Mesenchymal stem cell (in vitro differentiated cells and primary cell): ENCODE measurements around the gene LIMS1.

Source experiments
- DNase-seq: peaks from one replicate; pipeline ENCODE4 v3.0.0-alpha.2; 2013
- H2AFZ ChIP-seq: one replicate; pipeline ENCODE4 v1.6.1; 2013; ENCODE audit warnings: low read depth, mild to moderate bottlenecking, control low read depth, inconsistent platforms, low read length, moderate library complexity
- H2AK5ac ChIP-seq: 2 replicates; pipeline ENCODE4 v1.6.1; 2013; ENCODE audit warnings: low read length, moderate library complexity, mild to moderate bottlenecking, inconsistent platforms; ENCODE audit not compliant: severe bottlenecking
- H2BK120ac ChIP-seq: one replicate; pipeline ENCODE4 v1.6.1; 2013; ENCODE audit warnings: low read depth, mild to moderate bottlenecking, inconsistent platforms, low read length, moderate library complexity
- H2BK12ac ChIP-seq, 2 experiments: one replicate each; pipeline ENCODE4 v1.6.1; 2013; ENCODE audit warnings: inconsistent platforms in 2 of 2, low read length in 2 of 2, mild to moderate bottlenecking in 2 of 2, moderate library complexity in 2 of 2, control low read depth in 1 of 2
- H2BK15ac ChIP-seq: one replicate; pipeline ENCODE4 v1.6.1; 2013; ENCODE audit warnings: mild to moderate bottlenecking, low read depth, inconsistent platforms; ENCODE audit not compliant: poor library complexity, severe bottlenecking
- H2BK5ac ChIP-seq: 2 replicates; pipeline ENCODE4 v1.6.1; 2013; ENCODE audit warnings: low read depth, mild to moderate bottlenecking, low read length, control low read depth, inconsistent platforms; ENCODE audit not compliant: poor library complexity, severe bottlenecking
- H3K14ac ChIP-seq, 2 experiments: one replicate each; pipeline ENCODE4 v1.6.1; 2013; ENCODE audit warnings: inconsistent platforms in 2 of 2, low read length in 2 of 2, control low read depth in 1 of 2, mild to moderate bottlenecking in 1 of 2, moderate library complexity in 1 of 2
- H3K18ac ChIP-seq, 2 experiments: one replicate each; pipeline ENCODE4 v1.6.1; 2013; ENCODE audit warnings: inconsistent platforms in 2 of 2, low read length in 2 of 2, control low read depth in 1 of 2, low read depth in 1 of 2, mild to moderate bottlenecking in 1 of 2
- H3K23ac ChIP-seq, 2 experiments: one replicate each; pipeline ENCODE4 v1.6.1; 2013; ENCODE audit warnings: inconsistent platforms in 2 of 2, low read length in 2 of 2, mild to moderate bottlenecking in 2 of 2, moderate library complexity in 2 of 2, control low read depth in 1 of 2
- H3K27ac ChIP-seq: 2 replicates; pipeline ENCODE4 v1.5.1; 2013; ENCODE audit warnings: mild to moderate bottlenecking, moderate library complexity, low read length, control low read depth, inconsistent platforms; ENCODE audit not compliant: poor library complexity, severe bottlenecking
- H3K27me3 ChIP-seq, 2 experiments: 2 replicates each; pipeline versions ENCODE4 v1.6.1 to v1.7.0; 2013; ENCODE audit warnings: low read length in 2 of 2, mild to moderate bottlenecking in 2 of 2, moderate library complexity in 2 of 2, control low read depth in 1 of 2, inconsistent platforms in 1 of 2; ENCODE audit not compliant: control insufficient read depth in 1 of 2, insufficient read depth in 1 of 2
- H3K36me3 ChIP-seq, 2 experiments: 2 replicates each; pipeline versions ENCODE4 v1.6.1 to v1.7.0; 2013; ENCODE audit warnings: low read length in 2 of 2, control low read depth in 1 of 2, inconsistent platforms in 1 of 2, low read depth in 1 of 2, mild to moderate bottlenecking in 1 of 2; ENCODE audit not compliant: insufficient read depth in 2 of 2, control insufficient read depth in 1 of 2
- H3K4ac ChIP-seq, 2 experiments: one replicate each; pipeline ENCODE4 v1.6.1; 2013; ENCODE audit warnings: inconsistent platforms in 2 of 2, low read length in 2 of 2, mild to moderate bottlenecking in 2 of 2, moderate library complexity in 2 of 2, control low read depth in 1 of 2, low read depth in 1 of 2
- H3K4me1 ChIP-seq: 2 replicates; pipeline ENCODE4 v1.6.1; 2013; ENCODE audit warnings: low read depth, low read length, control low read depth; ENCODE audit not compliant: control insufficient read depth, insufficient read depth
- H3K4me2 ChIP-seq: 2 replicates; pipeline ENCODE4 v1.6.1; 2013; ENCODE audit warnings: low read length, mild to moderate bottlenecking, inconsistent platforms; ENCODE audit not compliant: poor library complexity, severe bottlenecking
- H3K4me3 ChIP-seq, 2 experiments: 2 replicates each; pipeline versions ENCODE4 v1.5.1 to v1.7.0; 2013; ENCODE audit warnings: low read length in 2 of 2, mild to moderate bottlenecking in 2 of 2, control low read depth in 1 of 2, low read depth in 1 of 2; ENCODE audit not compliant: insufficient read depth in 1 of 2
- H3K79me1 ChIP-seq: replicated peaks from 2 replicates; pipeline ENCODE4 v1.6.1; 2013; ENCODE audit warnings: mild to moderate bottlenecking, control low read depth, low read length, inconsistent platforms; ENCODE audit not compliant: poor library complexity, severe bottlenecking
- H3K9ac ChIP-seq: 2 replicates; pipeline ENCODE4 v1.7.0; 2013; ENCODE audit warnings: mild to moderate bottlenecking, low read length, moderate library complexity
- H3K9me3 ChIP-seq: 2 replicates; pipeline ENCODE4 v1.7.0; 2013; ENCODE audit warnings: mild to moderate bottlenecking, low read length; ENCODE audit not compliant: control insufficient read depth
- H4K8ac ChIP-seq: one replicate; pipeline ENCODE4 v1.6.1; 2013; ENCODE audit warnings: inconsistent platforms, mild to moderate bottlenecking, low read length, moderate library complexity
- H4K91ac ChIP-seq: one replicate; pipeline ENCODE4 v1.6.1; 2013; ENCODE audit warnings: mild to moderate bottlenecking, low read length, inconsistent platforms
- WGBS: methylation state at CpG from one replicate; pipeline ENCODE4 v1.1.7; 2013; ENCODE audit warnings: mixed read lengths; 5-methylcytosine and 5-hydroxymethylcytosine counted together

The LIMS1 gene

DNA sequence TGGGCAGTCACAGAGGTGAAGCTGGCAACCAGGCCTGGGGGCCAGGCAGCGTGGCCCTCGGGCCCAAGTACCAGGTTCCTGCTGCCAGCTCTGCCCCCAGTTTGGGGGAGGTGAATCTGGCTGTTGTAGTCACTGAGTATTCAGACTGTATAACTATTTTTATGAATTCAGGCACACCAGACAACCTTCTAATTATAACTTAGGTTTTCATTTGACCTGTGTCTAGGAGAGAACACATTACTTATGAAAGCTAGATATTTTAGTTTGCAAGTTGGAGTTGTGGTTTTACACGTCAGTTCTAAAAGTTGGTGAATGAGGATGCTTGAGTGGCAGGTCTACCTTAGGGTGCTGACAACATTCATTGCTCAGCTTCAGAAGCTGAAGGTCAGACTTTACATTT, 71.7 kb downstream of the LIMS1 start:
- H3K4me3 ChIP-seq, result no peak overlapping the region
- H3K27me3 ChIP-seq, result no peaks in the 10 kb centered on the region
- H2AFZ ChIP-seq, result no peak overlapping the region
- H3K18ac ChIP-seq, result no peak overlapping the region
- no peak overlapping the region for H2BK120ac ChIP-seq
- H3K36me3 ChIP-seq, result peaks cover 6 to 8% of the 10 kb centered on the region in 2 experiments
- WGBS, result 100% methylated on average over 1 of the region's 3 CpGs
- no peak overlapping the region for H3K4ac ChIP-seq
- no peak overlapping the region for H3K9ac ChIP-seq
- no peak overlapping the region for H3K4me2 ChIP-seq
- H2AK5ac ChIP-seq, result peak overlapping the region; percentile 5
- H4K91ac ChIP-seq, result no peak overlapping the region
- peaks cover 12% of the 10 kb centered on the region for H3K4me1 ChIP-seq
- H3K27ac ChIP-seq, result no peak overlapping the region
- peak overlapping the region; percentile 45 for H4K8ac ChIP-seq
- H3K9me3 ChIP-seq, result no peaks in the 10 kb centered on the region
- H2BK15ac ChIP-seq, result no peak overlapping the region
- no peaks in the 10 kb centered on the region for H3K79me1 ChIP-seq
- H2BK12ac ChIP-seq, result no peak overlapping the region
- no peak overlapping the region for H3K23ac ChIP-seq
- H3K14ac ChIP-seq, result no peak overlapping the region
- DNase-seq, result no peak
- H2BK5ac ChIP-seq, result no peak overlapping the region

DNA sequence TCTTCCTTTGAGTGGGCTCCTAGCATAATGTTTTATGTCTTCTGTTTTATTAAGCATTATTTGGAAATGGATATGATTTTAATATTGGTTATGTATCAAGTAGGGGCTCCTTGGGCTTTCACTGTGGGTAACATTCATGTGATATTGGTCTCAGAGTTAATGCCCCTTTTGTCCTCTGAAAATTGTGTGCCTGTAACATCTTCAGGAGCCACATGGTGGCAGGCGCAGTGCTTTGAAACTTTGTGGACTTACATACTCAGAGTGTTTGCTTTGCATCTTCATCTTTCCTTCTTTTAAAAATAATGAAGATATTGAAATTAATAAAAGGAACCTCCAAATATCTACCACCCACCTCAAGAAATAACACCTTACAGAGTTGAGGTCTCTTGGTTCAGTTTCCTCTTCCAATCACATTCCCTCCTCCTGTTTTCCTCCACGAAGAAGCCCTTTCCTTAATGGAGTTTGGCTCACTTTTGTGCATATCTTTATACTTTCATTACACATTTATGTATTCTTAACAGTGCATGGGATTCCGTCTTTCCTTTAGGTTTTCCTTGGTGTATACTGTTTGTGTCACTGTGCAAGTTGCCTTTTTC, 73.5 kb downstream of the LIMS1 start:
- Histone ChIP-seq H2BK120ac (no peak overlapping the region), H3K9ac (no peak overlapping the region), H3K14ac (no peak overlapping the region), H4K91ac (no peak overlapping the region), H3K79me1 (no peaks in the 10 kb centered on the region), H3K36me3 (peaks cover 6 to 12% of the 10 kb centered on the region in 2 experiments), H3K4me3 (no peak overlapping the region), H2BK12ac (no peak overlapping the region), H3K27me3 (no peaks in the 10 kb centered on the region), H2BK15ac (no peak overlapping the region), H2BK5ac (no peak overlapping the region), H3K23ac (no peak overlapping the region), H3K4me2 (no peak overlapping the region), H3K4me1 (peaks cover 20% of the 10 kb centered on the region), H3K4ac (no peak overlapping the region), H2AFZ (no peak overlapping the region), H3K27ac (no peak overlapping the region), H4K8ac (no peak overlapping the region), H2AK5ac (no peak overlapping the region), H3K18ac (no peak overlapping the region), H3K9me3 (no peaks in the 10 kb centered on the region)
- 86% methylated on average over 1 of the region's 3 CpGs for WGBS
- DNase-seq, result peak; percentile 64

DNA sequence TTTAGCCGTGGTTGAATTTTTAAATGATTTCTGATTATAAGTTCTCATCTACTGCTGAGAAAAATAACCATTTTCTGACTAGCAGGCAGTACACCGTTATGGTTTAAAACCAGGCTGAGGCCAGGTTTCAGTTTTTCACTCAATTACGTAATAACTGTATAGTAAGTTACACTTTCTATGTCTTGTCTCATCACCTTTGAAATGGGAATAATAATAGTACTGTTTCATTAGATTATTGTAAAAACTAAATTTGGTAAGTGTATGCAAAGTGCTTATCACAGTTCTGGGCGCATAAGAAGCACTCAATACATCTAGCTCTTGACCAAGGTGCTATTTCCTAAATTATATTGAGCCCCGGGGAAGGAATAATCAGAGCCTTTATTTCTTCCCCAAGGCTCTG, 76.8 kb downstream of the LIMS1 start:
- Histone ChIP-seq H2BK120ac (no peak overlapping the region), H2BK5ac (no peak overlapping the region), H2AK5ac (no peak overlapping the region), H3K18ac (no peak overlapping the region), H3K9me3 (no peaks in the 10 kb centered on the region), H3K4me3 (no peak overlapping the region), H3K4me2 (no peak overlapping the region), H3K9ac (no peak overlapping the region), H3K36me3 (peaks cover 6 to 19% of the 10 kb centered on the region in 2 experiments), H3K4ac (no peak overlapping the region), H3K14ac (no peak overlapping the region), H3K4me1 (peaks cover 26% of the 10 kb centered on the region), H3K27me3 (no peaks in the 10 kb centered on the region), H3K23ac (no peak overlapping the region), H3K79me1 (no peaks in the 10 kb centered on the region), H4K91ac (no peak overlapping the region), H2BK12ac (no peak overlapping the region), H3K27ac (no peak overlapping the region), H2AFZ (no peak overlapping the region), H2BK15ac (no peak overlapping the region), H4K8ac (no peak overlapping the region)
- no peak for DNase-seq
- WGBS, result 86% methylated on average over 2 of the region's 5 CpGs

DNA sequence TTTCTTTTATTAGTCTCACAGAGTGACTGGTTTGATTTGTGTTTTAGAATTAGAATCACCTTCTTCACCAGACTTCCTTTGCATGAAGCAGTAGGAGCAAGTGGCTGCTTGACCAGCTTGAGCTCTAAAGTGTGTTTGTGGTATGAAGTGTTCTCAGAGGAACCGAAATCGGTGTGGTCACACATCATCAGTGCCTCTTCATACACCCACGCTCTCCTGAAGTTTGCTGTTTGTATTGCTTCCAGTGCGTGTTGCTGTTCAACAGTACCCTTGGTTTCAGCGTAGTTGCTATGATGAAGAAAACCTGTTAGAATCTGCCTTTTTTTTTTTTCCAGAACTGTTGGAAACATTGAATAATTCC, 77.9 kb downstream of the LIMS1 start:
- Histone ChIP-seq H3K79me1 (no peaks in the 10 kb centered on the region), H3K9me3 (no peaks in the 10 kb centered on the region), H3K27me3 (no peaks in the 10 kb centered on the region), H2BK12ac (no peak overlapping the region), H3K9ac (peak overlapping the region; percentile 59), H2BK15ac (no peak overlapping the region), H2BK5ac (no peak overlapping the region), H4K8ac (no peak overlapping the region), H3K4ac (no peak overlapping the region), H3K14ac (no peak overlapping the region), H3K4me2 (no peak overlapping the region), H3K27ac (no peak overlapping the region), H2AK5ac (no peak overlapping the region), H4K91ac (no peak overlapping the region), H3K4me3 (no peak overlapping the region), H3K23ac (no peak overlapping the region), H2AFZ (no peak overlapping the region), H2BK120ac (no peak overlapping the region), H3K18ac (no peak overlapping the region), H3K4me1 (peaks cover 28% of the 10 kb centered on the region), H3K36me3 (peaks cover 6 to 19% of the 10 kb centered on the region in 2 experiments)
- peak; percentile 66 for DNase-seq
- WGBS, result 85% methylated on average over 5 of the region's 5 CpGs
